IPS DF 4.7 (cell line): ENCODE measurements around the gene ZBTB32.
"Not testable (repeated sequence)": the region's sequence is repeated elsewhere in the genome, so short reads cannot be mapped to it uniquely, and the experiment has no call there.

Source experiments
- DNase-seq: peaks from one replicate; pipeline ENCODE4 v3.0.0-alpha.2; 2013; ENCODE audit warnings: low spot score; ENCODE audit errors: extremely low read depth

ZBTB32 gene, protein sequence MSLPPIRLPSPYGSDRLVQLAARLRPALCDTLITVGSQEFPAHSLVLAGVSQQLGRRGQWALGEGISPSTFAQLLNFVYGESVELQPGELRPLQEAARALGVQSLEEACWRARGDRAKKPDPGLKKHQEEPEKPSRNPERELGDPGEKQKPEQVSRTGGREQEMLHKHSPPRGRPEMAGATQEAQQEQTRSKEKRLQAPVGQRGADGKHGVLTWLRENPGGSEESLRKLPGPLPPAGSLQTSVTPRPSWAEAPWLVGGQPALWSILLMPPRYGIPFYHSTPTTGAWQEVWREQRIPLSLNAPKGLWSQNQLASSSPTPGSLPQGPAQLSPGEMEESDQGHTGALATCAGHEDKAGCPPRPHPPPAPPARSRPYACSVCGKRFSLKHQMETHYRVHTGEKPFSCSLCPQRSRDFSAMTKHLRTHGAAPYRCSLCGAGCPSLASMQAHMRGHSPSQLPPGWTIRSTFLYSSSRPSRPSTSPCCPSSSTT

GRCh38 chr19:35704218-35704617, at the start of gene ZBTB32:
Gene ZBTB32, plus strand, starts transcription at chr19:35704558. Its CDS starts 10,069 bp downstream, at chr19:35714627.
- DNase-seq, result no peak

DNA sequence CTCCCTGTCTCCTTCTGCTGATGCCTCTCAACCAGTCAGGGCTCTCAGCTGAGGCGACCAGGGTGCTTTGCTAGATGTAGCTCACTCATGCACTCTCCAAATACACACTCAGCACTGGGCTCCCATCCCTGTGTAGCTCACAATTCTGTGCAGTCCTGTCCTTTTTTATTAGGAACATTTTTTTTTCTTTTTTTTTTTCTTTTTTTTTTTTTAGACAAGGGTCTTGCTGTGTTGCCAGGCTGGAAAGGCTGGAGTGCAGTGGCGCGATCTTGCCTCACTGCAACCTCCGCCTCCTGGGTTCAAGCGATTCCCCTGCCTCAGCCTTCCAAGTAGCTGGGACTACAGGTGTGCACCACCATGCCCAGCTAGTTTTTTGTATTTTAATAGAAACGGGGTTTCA, 49.5 kb upstream of the ZBTB32 start:
- DNase-seq, result not testable (repeated sequence)

DNA sequence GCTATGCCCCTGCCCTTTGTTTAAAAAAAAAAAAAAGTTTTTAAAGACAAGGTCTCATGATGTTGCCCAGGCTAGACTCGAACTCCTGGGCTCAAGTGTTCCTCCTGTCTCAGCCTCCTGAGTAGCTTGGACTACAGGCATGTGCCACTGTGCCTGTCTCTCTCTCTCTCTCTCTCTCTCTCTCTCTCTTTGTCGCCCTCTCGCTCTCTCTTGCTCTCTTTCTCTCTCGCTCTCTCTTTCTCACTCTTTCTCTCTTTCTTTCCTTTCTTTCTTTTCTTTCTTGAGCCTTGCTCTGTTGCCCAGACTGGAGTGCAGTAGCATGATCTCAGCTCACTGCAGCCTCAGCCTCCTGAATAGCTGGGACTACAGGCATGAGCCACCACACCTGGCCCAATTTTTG, 48.8 kb upstream of the ZBTB32 start:
- DNase-seq, result no peak

DNA sequence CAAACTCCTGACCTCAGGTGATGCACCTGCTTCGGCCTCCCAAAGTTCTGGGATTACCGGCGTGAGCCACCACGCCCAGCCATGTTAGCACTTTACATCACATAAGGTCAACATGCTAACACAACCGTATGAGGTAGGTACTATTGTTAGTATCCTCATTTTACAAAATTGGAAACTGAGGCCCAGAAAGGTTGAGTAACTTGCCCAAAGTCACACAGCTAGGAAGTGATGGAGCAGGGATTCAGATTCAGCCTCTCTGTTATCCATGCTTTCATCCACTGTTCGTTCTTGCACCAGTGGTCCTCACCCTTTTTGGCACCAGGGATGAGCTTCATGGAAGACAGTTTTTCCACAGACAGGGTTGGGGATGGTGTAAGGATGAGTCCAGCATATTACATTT, 47.7 kb upstream of the ZBTB32 start:
- no peak for DNase-seq

DNA sequence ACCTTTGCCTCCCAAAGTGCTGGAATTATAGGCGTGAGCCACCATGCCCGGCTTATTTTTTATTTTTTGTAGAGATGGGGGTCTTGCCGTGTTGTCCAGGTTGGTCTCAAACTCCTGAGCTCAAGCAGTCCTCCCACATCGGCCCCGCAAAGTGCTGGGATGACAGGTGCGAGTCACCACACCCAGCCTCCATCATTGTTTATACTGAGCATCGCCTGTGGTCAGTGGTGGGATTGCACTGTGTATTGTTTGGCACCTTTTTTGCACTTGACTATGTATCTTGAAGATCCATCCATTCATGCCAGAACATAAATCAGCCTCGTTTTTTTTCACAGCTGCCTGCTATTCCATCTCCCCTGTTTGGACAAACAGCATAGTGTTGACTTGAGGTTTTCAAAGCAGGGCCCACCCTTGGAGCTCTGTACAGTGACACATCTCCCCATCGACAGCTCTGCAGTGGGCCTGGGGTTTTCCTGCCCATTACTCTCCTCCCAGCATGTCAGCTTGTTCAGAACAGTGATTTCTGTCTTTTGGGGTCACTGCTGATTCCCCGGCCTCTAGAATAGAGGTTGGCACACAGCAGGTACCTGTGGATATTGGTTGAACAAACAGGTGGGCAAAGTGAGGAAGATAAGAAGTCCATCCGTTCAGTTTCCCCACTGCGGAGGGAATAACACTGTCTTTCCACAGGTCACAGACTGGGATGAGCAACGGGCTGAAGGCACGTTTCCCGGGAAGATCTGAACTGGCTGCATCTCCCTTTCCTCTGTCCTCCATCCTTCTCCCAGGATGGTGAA, 46.3 kb upstream of the ZBTB32 start:
- no peak for DNase-seq

DNA sequence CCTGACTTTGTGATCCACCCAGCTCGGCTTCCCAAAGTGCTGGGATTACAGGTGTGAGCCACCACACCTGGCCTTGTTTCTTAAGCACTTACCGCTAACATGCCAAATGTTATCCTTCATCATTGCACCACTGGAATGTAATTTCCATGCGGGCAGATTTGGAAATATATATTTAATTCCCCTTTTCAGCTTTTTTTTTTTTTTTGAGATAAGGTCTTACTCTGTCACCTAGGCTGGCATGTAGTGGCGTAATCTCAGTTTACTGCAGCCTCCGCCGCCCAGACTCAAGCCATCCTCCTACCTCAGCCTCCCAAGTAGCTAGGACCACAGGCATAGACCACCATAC, 42.4 kb upstream of the ZBTB32 start:
- DNase-seq, result no peak

DNA sequence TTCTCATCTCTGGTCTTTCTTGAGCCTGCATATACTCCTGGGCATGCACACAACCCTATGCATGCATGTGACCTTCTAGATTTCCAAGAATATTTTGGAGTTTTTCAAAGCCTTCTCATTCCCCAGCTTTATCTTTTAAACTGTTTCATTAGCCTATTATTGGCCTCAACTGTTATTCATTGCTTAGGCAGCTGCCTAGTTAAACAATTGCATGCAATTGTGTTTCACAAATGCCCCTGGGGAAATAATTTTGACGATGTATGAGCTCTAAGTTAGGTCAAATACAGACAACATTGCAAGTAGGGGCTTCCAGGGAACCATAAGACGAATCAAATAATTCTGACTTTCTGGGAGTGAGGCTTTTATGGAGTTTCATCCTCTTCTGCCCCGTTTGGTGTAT, 40.4 kb upstream of the ZBTB32 start:
- no peak for DNase-seq

- no peak for DNase-seq
Observed at GRCh38 chr19:35665157-35665556, 39.2 kb upstream of the ZBTB32 start.

GRCh38 chr19:35665604-35666003, 38.8 kb upstream of the ZBTB32 start:
- no peak for DNase-seq

GRCh38 chr19:35666251-35666913, 38.0 kb upstream of the ZBTB32 start, which contains the start of gene UPK1A:
Gene UPK1A, plus strand, starts transcription at chr19:35666517. Its CDS starts 296 bp downstream, at chr19:35666813.
- DNase-seq, result no peak

DNA sequence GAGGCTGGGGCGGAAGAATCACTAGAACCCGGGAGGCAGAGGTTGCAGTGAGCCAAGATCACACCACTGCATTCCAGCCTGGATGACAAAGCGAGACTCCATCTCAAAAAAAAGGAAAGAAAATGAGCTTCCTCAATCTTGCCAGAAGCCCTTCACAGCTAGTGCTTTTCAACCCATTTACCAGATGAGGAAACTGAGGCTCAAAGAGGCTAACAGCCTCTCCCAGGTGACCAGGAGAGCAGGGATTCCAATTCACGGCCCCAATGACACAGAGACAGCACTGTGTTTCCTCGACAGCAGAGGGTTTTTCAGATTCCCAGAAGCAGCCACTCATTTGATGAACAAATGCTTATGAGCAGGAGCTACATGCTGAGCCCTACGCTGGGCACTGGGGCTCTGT, 34.8 kb upstream of the ZBTB32 start:
- no peak for DNase-seq

GRCh38 chr19:35669974-35670373, 34.4 kb upstream of the ZBTB32 start:
- DNase-seq, result no peak

- DNase-seq, result no peak
Observed at GRCh38 chr19:35670686-35671085, 33.7 kb upstream of the ZBTB32 start.

DNA sequence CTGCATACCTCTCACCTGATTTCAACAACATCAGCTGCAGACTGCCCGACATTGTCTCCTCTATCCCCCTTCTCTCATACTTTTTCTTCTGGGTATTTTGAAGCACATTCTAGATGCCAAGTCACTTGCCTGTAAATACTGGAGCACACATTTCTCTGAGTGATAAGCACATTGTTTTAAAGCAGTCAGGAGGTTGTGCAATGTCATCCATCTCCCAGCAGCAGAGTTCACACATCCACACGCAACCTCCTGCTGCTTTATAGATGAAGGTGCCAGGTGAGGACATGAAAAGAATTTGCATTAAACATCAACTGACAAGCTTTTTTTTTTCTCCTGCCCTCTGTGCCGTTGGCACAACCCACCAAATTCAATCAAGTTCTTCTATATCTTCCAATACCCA, 32.5 kb upstream of the ZBTB32 start:
- no peak for DNase-seq

DNA sequence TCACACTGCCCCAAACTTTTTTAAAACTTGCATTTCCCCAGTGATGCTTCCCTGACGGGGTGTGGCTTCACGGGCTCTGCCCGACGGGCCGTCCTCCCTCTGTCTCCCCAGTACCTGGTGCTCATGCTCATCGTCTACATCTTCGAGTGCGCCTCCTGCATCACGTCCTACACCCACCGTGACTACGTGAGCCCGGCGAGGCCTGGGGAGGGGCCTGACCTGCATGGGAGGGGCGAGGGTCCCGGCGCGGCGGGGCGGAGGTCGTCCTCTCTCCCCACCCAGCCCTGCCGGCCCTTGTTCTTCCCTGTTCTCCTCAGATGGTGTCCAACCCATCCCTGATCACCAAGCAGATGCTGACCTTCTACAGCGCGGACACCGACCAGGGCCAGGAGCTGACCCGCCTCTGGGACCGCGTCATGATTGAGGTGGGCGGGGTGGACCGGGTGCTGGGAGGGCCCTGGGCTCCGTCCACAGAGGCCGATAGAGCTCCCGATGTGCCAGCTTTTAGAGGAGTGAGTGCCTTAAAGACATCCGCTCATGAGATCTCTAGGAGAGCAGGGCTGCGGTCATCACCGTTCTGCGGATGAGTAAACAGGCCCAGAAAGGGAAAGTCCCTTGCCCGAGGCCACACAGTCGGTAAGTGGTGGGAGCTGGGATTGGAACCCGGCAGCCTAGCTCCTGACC, 31.1 kb upstream of the ZBTB32 start:
- DNase-seq, result peak; percentile 7

DNA sequence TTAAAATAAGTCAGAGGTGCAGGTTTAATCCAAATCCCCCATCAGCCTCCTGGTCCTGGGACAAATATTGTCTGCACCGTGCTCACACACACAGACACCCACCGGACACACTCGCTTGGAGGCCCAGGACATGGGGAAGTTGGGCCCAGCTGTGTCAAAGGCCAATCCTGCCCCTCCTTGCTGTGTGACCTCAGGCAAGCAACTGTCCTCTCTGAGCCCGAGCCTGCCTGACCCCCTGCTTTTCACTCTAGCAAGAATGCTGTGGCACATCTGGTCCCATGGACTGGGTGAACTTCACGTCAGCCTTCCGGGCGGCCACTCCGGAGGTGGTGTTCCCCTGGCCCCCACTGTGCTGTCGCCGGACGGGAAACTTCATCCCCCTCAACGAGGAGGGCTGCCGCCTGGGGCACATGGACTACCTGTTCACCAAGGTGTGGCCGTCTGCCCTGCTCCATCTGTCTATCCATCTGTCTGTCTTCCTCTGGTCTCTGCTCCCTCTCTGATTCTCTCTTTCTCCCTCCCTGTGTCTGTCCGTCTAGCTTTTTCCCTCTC, 28.7 kb upstream of the ZBTB32 start:
- DNase-seq, result no peak

DNA sequence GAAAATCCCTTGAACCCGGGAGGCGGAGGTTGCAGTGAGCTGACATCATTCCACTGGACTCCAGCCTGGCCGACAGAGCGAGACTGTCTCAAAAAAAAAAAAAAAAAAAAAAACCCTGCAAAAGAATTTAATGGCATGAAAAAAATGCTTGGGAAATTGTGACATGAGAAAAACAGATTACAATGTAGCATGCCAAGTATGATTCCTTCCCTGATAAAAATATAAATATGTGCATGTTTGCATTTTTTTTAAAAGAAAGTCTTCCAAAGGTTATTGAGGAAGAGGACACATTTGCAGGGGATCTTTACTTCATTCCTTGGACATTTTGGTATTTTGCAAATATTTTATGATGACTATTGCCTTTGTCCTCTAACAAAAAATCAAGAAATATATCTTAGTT, 14.5 kb upstream of the ZBTB32 start:
- DNase-seq, result no peak

DNA sequence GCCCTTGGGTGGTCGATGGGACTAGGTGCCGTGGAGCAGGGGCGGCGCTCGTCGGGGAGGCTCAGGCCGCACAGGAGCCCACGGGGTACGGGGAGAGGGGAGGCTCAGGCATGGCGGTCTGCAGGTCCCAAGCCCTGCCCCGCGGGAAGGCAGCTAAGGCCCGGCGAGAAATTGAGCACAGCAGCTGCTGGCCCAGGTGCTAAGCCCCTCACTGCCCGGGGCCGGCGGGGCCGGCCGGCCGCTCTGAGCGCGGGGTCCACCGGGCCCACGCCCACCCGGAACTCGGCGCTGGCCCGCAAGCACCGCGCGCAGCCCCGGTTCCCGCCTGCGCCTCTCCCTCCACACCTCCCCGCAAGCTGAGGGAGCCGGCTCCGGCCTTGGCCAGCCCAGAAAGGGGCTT, 13.3 kb upstream of the ZBTB32 start:
- DNase-seq, result not testable (repeated sequence)

DNA sequence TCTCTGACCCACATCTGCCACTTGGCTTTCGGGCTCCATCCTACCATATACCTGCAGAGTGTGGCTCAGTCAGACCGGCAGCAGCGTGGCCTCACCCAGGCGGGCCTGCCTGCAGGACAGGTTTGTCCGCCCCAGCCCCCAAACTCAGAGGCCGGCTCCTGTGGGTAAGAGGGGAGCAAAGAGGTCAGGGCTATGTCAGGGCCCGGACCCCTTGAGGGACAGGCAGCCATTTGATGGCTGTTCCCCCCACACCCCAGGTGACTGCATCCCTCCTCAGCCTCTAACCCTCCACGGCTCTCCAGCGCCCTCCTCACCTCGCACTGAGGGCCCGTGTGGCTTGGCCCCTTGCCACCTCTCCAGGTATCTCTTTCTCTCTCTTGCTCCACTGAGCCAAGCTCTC, 12.3 kb upstream of the ZBTB32 start:
- no peak for DNase-seq

- DNase-seq, result no peak
Observed at GRCh38 chr19:35693422-35693821, 10.9 kb upstream of the ZBTB32 start.
